K562 (cell line): Measurements from ENCODE around the gene NCOA4. TPM values are rescaled to one million over a fixed set of nuclear protein-coding genes. Genes with fewer than 3 reads are reported as not detected.

Experiments used
- CBX1 ChIP-seq: sonication (generic); IDR thresholded peaks from 2 replicates; pipeline ENCODE4 v1.6.1; 2016; ENCODE audit warnings: antibody characterized with exemption, low read depth, mild to moderate bottlenecking
- ELF1 ChIP-seq: fragments of 200-800 bp; sonication (Bioruptor generic); IDR thresholded peaks from 2 replicates; pipeline ENCODE4 v1.6.1; 2016; ENCODE audit warnings: missing genetic modification characterization, missing compliant biosample characterization
- ETV6 ChIP-seq, 3 experiments: fragments of 150-350 bp in 1 of 3; sonication (generic) in 1 of 3; formaldehyde crosslinking in 1 of 3; IDR thresholded peaks; 2 replicates each; pipeline versions ENCODE4 v1.6.1 to v1.8.0; 2014 to 2022; ENCODE audit warnings: borderline replicate concordance in 2 of 3, low read depth in 2 of 3, antibody characterized with exemption in 1 of 3, low read length in 1 of 3, mild to moderate bottlenecking in 1 of 3, missing genetic modification reagents in 1 of 3
- GABPB2 ChIP-seq: fragments of 250-450 bp; sonication (Bioruptor Pico); conservative IDR thresholded peaks from 2 replicates; pipeline ENCODE4 v1.5.1; 2021; ENCODE audit warnings: mild to moderate bottlenecking
- HIVEP1 ChIP-seq: fragments of 250-450 bp; sonication (Bioruptor Pico); IDR thresholded peaks from 2 replicates; pipeline ENCODE4 v1.4.0; 2020; ENCODE audit warnings: mild to moderate bottlenecking
- HMG20A ChIP-seq: fragments of 450-650 bp; formaldehyde crosslinking; conservative IDR thresholded peaks from 2 replicates; pipeline ENCODE4 v1.4.0; 2020; ENCODE audit warnings: mild to moderate bottlenecking, mixed read lengths
- HNRNPH1 ChIP-seq: fragments of 200-400 bp; formaldehyde crosslinking; optimal IDR thresholded peaks from 2 replicates; pipeline ENCODE3; 2017; ENCODE audit warnings: low read depth, mild to moderate bottlenecking, low read length, moderate library complexity
- IRF2 ChIP-seq: sonication (generic); formaldehyde crosslinking; IDR thresholded peaks from 2 replicates; pipeline ENCODE4 v1.8.1; 2022; ENCODE audit warnings: mild to moderate bottlenecking, missing genetic modification reagents
- MAFK ChIP-seq: IDR thresholded peaks from 2 replicates; pipeline ENCODE4 v1.6.1; 2011; ENCODE audit warnings: low read length, improper control_type of control experiment
- MTA1 ChIP-seq: fragments of 450-650 bp; IDR thresholded peaks from 2 replicates; pipeline ENCODE4 v1.6.1; 2017; ENCODE audit warnings: borderline replicate concordance
- MYC ChIP-seq, 2 experiments: fragments of 250-450 bp in 1 of 2; sonication (Bioruptor Pico) in 1 of 2; IDR thresholded peaks; 2 replicates each; pipeline versions ENCODE4 v1.5.1 to v1.6.1; 2012 to 2021; ENCODE audit warnings: low read depth in 2 of 2, borderline replicate concordance in 1 of 2, improper control_type of control experiment in 1 of 2, low read length in 1 of 2, mild to moderate bottlenecking in 1 of 2, moderate library complexity in 1 of 2
- NCOA6 ChIP-seq: fragments of 450-650 bp; IDR thresholded peaks from 2 replicates; pipeline ENCODE4 v1.6.1; 2017; ENCODE audit warnings: mild to moderate bottlenecking
- POLR2A ChIP-seq: fragments of 450-650 bp; conservative IDR thresholded peaks from 2 replicates; pipeline ENCODE4 v1.6.1; 2016
- SRSF9 ChIP-seq: fragments of 200-400 bp; formaldehyde crosslinking; IDR thresholded peaks from 2 replicates; pipeline ENCODE4 v1.6.1; 2017; ENCODE audit warnings: low read depth, low read length, borderline replicate concordance
- ZNF583 ChIP-seq: fragments of 250-450 bp; sonication (Bioruptor Pico); IDR thresholded peaks from 2 replicates; pipeline ENCODE4 v1.4.0; 2020
- ZNF780A ChIP-seq: fragments of 250-450 bp; sonication (Bioruptor Pico); IDR thresholded peaks from 2 replicates; pipeline ENCODE4 v1.5.0; 2021; ENCODE audit warnings: mild to moderate bottlenecking
- polyA plus RNA-seq, 8 experiments: library from polyadenylated mRNA; depleted of rRNA in 4 of 8; stranded (reverse) in 5 of 8; unstranded in 3 of 8; fragments of >200 nt; fragmentation: Nextera tagmentation in 2 of 8; fragmentation: Illumina TruSeq in 1 of 8; extraction: Ambion mirVana in 2 of 8; extraction: Trizol in 1 of 8; gene quantifications; 2 replicates each; pipeline versions ENCODE4 v1.2.1 to v1.2.3, GENCODE V29; 2011 to 2014; ENCODE audit warnings: inconsistent platforms in 1 of 8, missing spikeins in 1 of 8
- total RNA-seq, 7 experiments: library from RNA; depleted of rRNA in 6 of 7; stranded (reverse); fragments of >200 nt in 6 of 7; fragmentation: Illumina TruSeq in 2 of 7; extraction: Trizol in 2 of 7; gene quantifications; 2 replicates each; pipeline versions ENCODE4 v1.2.1 to v1.2.3, GENCODE V29; 2011 to 2021; ENCODE audit warnings: low replicate concordance in 1 of 7
- TF ChIP-seq, protein P1 (sequence below): fragments of 250-450 bp; sonication (Bioruptor Pico); IDR thresholded peaks from 2 replicates; pipeline ENCODE4 v1.4.0; 2020; ENCODE audit warnings: mild to moderate bottlenecking, moderate library complexity
- TF ChIP-seq, protein P2 (sequence below): fragments of 450-650 bp; IDR thresholded peaks from 2 replicates; pipeline ENCODE4 v1.6.1; 2016; ENCODE audit warnings: missing biosample characterization, missing genetic modification characterization

NCOA4 gene
- total and polyA plus RNA-seq, 9 of the 15 experiments (the other 6 are each of a cell fraction or from before 2014, with no cell fraction given) = 89.8 to 283 (median 181) TPM

DNA sequence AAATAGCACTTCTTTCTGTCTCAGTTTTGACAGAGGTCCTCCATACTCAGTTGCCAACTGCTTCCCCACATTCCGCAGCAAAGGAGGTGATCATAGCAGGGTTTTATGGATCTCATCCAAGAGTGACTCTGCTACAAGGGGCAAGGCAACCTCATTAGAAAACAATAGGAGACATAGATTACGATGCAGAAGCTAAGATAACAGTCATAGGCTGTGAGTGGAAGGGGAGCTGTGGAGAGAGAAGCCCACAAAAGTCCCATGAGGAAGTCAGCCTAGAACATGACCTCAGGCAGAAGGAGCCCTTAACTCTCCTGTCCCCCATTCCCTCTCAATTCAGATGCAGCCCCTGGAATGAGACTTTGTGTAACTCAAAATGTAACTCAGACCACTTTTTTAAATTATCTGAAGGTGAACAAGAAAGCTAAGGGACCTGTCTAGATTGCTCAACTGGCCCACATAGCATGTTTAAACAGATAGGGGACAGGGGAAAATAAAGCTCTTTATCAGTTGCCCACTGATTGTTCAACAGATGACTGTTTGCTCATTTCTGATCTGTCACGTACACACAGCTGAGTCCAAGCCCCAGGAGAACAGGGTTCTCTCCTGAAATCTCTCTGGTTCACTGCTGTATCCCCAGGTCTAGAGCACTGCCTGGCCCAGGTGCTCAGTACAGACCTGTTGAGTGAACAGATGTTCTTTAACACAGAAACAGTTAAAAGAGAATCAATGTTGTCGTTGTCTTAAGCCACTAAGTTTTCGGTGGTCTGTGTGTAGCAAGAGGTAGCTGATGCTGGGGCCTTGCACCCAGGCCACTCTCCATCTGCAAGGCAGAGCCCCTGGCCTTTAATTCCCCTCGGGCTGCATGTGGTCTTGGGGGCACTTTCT is 1.5 kb upstream of the NCOA4 start (continued):
- TF ChIP-seq, protein P1, sequence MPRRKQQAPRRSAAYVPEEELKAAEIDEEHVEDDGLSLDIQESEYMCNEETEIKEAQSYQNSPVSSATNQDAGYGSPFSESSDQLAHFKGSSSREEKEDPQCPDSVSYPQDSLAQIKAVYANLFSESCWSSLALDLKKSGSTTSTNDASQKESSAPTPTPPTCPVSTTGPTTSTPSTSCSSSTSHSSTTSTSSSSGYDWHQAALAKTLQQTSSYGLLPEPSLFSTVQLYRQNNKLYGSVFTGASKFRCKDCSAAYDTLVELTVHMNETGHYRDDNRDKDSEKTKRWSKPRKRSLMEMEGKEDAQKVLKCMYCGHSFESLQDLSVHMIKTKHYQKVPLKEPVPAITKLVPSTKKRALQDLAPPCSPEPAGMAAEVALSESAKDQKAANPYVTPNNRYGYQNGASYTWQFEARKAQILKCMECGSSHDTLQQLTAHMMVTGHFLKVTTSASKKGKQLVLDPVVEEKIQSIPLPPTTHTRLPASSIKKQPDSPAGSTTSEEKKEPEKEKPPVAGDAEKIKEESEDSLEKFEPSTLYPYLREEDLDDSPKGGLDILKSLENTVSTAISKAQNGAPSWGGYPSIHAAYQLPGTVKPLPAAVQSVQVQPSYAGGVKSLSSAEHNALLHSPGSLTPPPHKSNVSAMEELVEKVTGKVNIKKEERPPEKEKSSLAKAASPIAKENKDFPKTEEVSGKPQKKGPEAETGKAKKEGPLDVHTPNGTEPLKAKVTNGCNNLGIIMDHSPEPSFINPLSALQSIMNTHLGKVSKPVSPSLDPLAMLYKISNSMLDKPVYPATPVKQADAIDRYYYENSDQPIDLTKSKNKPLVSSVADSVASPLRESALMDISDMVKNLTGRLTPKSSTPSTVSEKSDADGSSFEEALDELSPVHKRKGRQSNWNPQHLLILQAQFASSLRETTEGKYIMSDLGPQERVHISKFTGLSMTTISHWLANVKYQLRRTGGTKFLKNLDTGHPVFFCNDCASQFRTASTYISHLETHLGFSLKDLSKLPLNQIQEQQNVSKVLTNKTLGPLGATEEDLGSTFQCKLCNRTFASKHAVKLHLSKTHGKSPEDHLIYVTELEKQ = no peak
- no peak for TF ChIP-seq HNRNPH1
- TF ChIP-seq ZNF583 (CRISPR knock-in tag) = 0 out of 2 replicates have a peak, but pooled peaks have one; percentile 19
- TF ChIP-seq POLR2A = no peak
- TF ChIP-seq HMG20A (CRISPR knock-in tag) = no peak
- TF ChIP-seq HIVEP1 (CRISPR knock-in tag) = 0 out of 2 replicates have a peak, but pooled peaks have one; percentile 23
- TF ChIP-seq, protein P2, sequence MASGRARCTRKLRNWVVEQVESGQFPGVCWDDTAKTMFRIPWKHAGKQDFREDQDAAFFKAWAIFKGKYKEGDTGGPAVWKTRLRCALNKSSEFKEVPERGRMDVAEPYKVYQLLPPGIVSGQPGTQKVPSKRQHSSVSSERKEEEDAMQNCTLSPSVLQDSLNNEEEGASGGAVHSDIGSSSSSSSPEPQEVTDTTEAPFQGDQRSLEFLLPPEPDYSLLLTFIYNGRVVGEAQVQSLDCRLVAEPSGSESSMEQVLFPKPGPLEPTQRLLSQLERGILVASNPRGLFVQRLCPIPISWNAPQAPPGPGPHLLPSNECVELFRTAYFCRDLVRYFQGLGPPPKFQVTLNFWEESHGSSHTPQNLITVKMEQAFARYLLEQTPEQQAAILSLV (tag) = no peak
- no peak for TF ChIP-seq GABPB2
- TF ChIP-seq ELF1 (tag) = no peak
- TF ChIP-seq NCOA6 = no peak
- no peak for TF ChIP-seq CBX1
- no peak for TF ChIP-seq MAFK
- no peak for TF ChIP-seq MTA1
- TF ChIP-seq MYC (IDR thresholded peaks at IDR 0.05; ENCODE audit: low read depth, low read length) = no peak
- TF ChIP-seq MYC (CRISPR knock-in tag; IDR thresholded peaks at IDR 0.05; ENCODE audit: borderline replicate concordance, low read depth) = no peak
- TF ChIP-seq ZNF780A = no peak
- no peak for TF ChIP-seq IRF2 (CRISPR knock-in tag)
- TF ChIP-seq SRSF9 = no peak
- TF ChIP-seq ETV6 (IDR thresholded peaks at IDR 0.05; ENCODE audit: borderline replicate concordance in 1 of 2, low read depth in 2 of 2, low read length in 1 of 2) = no peak
- no peak for TF ChIP-seq ETV6 (CRISPR knock-in tag; IDR thresholded peaks at IDR 0.05; ENCODE audit: borderline replicate concordance)
